IMR-90 (cell line): ENCODE measurements around the gene HTT-AS. TPM values are rescaled to one million over a fixed set of nuclear protein-coding genes. Genes with fewer than 3 reads are reported as not detected.

Source experiments
- ATAC-seq: fragments of 200-7000 bp; cut with Tn5 transposase; 2 replicates; pipeline ENCODE4 v1.9.1; 2020; ENCODE audit warnings: low read depth, mild to moderate bottlenecking, moderate library complexity
- BruUV-seq: library from RNA; stranded (reverse); fragments of 400-500 nt; replicated peaks from 2 replicates; lab custom pipeline; 2021; lab: Mats Ljungman, UMichigan
- CTCF ChIA-PET: fragments of 300-600 bp; formaldehyde crosslinking; extraction: SDS; loops from one replicate; lab custom pipeline; 2021; ENCODE audit warnings: antibody characterized with exemption; lab: Yijun Ruan, JAX
- POLR2A ChIA-PET: fragments of 300-600 bp; sonication (Branson Sonifier 250); formaldehyde crosslinking; loops from one replicate; lab custom pipeline; 2022; ENCODE audit warnings: antibody characterized with exemption; ENCODE audit not compliant: unreplicated experiment; lab: Charles Lee
- DNase-seq: peaks from one replicate; pipeline ENCODE4 v3.0.0; 2013
- H2AFZ ChIP-seq: replicated peaks from 2 replicates; pipeline ENCODE3; 2013; ENCODE audit warnings: low read length, mild to moderate bottlenecking; ENCODE audit not compliant: poor library complexity
- H2AK5ac ChIP-seq: 2 replicates; pipeline ENCODE4 v1.6.1; 2013; ENCODE audit warnings: low read depth, low read length, inconsistent platforms
- H2AK9ac ChIP-seq: replicated peaks from 2 replicates; pipeline ENCODE3; 2013; ENCODE audit warnings: mild to moderate bottlenecking, low read depth, low read length, moderate library complexity; ENCODE audit not compliant: poor library complexity
- H2BK120ac ChIP-seq: 2 replicates; pipeline ENCODE4 v1.6.1; 2013; ENCODE audit warnings: low read depth, low read length, inconsistent platforms
- H2BK15ac ChIP-seq: 3 replicates; pipeline ENCODE4 v1.6.1; 2013; ENCODE audit warnings: low read depth, low read length, inconsistent platforms
- H2BK20ac ChIP-seq: 2 replicates; pipeline ENCODE4 v1.6.1; 2013; ENCODE audit warnings: low read depth, mild to moderate bottlenecking, inconsistent platforms, low read length, moderate library complexity
- H2BK5ac ChIP-seq: 2 replicates; pipeline ENCODE4 v1.6.1; 2013; ENCODE audit warnings: mild to moderate bottlenecking, low read depth, low read length, inconsistent platforms; ENCODE audit not compliant: poor library complexity, severe bottlenecking
- H3K14ac ChIP-seq: replicated peaks from 2 replicates; pipeline ENCODE4 v1.6.1; 2013; ENCODE audit warnings: low read depth, low read length, inconsistent platforms
- H3K18ac ChIP-seq: 2 replicates; pipeline ENCODE4 v1.6.1; 2013; ENCODE audit warnings: low read depth, low read length, control low read depth
- H3K23ac ChIP-seq: 2 replicates; pipeline ENCODE4 v1.6.1; 2013; ENCODE audit warnings: low read depth, low read length, inconsistent platforms
- H3K27ac ChIP-seq: 2 replicates; pipeline ENCODE4 v1.5.1; 2013; ENCODE audit warnings: mild to moderate bottlenecking, control low read depth, low read length; ENCODE audit not compliant: insufficient read depth
- H3K27me3 ChIP-seq: 2 replicates; pipeline ENCODE4 v1.6.1; 2013; ENCODE audit warnings: low read length; ENCODE audit not compliant: control insufficient read depth, insufficient read depth
- H3K36me3 ChIP-seq: 2 replicates; pipeline ENCODE4 v1.6.1; 2013; ENCODE audit warnings: low read length, mixed read lengths; ENCODE audit not compliant: control insufficient read depth, insufficient read depth
- H3K4ac ChIP-seq: 2 replicates; pipeline ENCODE4 v1.6.1; 2013; ENCODE audit warnings: low read depth, low read length, inconsistent platforms
- H3K4me1 ChIP-seq: 2 replicates; pipeline ENCODE4 v1.6.1; 2013; ENCODE audit warnings: low read length, mixed read lengths; ENCODE audit not compliant: control insufficient read depth, insufficient read depth
- H3K4me2 ChIP-seq: 2 replicates; pipeline ENCODE4 v1.6.1; 2013; ENCODE audit warnings: low read depth, mild to moderate bottlenecking, control low read depth, low read length, moderate library complexity
- H3K4me3 ChIP-seq: 2 replicates; pipeline ENCODE4 v1.5.1; 2013; ENCODE audit warnings: low read depth, mild to moderate bottlenecking, control low read depth, low read length, moderate library complexity; ENCODE audit not compliant: insufficient read depth
- H3K56ac ChIP-seq: 2 replicates; pipeline ENCODE4 v1.6.1; 2013; ENCODE audit warnings: low read length, inconsistent platforms; ENCODE audit not compliant: insufficient read depth; ENCODE audit errors: extremely low read depth
- H3K79me1 ChIP-seq, 2 experiments: 2 replicates each; pipeline ENCODE4 v1.6.1; 2013; ENCODE audit warnings: low read length in 2 of 2, inconsistent platforms in 1 of 2, low read depth in 1 of 2
- H3K9ac ChIP-seq: 2 replicates; pipeline ENCODE4 v1.6.1; 2013; ENCODE audit warnings: low read depth, low read length, control low read depth
- H3K9me1 ChIP-seq: 2 replicates; pipeline ENCODE4 v1.6.1; 2013; ENCODE audit warnings: low read length, inconsistent platforms; ENCODE audit not compliant: insufficient read depth
- H3K9me3 ChIP-seq: 2 replicates; pipeline ENCODE4 v1.6.1; 2013; ENCODE audit warnings: low read length; ENCODE audit not compliant: control insufficient read depth, insufficient read depth
- H4K20me1 ChIP-seq: 2 replicates; pipeline ENCODE4 v1.6.1; 2013; ENCODE audit warnings: low read length, inconsistent platforms; ENCODE audit not compliant: insufficient read depth
- H4K5ac ChIP-seq: 2 replicates; pipeline ENCODE4 v1.6.1; 2013; ENCODE audit warnings: mild to moderate bottlenecking, low read depth, low read length, control low read depth
- H4K8ac ChIP-seq, 2 experiments: 2 replicates each; pipeline ENCODE4 v1.6.1; 2013; ENCODE audit warnings: low read depth in 2 of 2, low read length in 2 of 2, control low read depth in 1 of 2, inconsistent platforms in 1 of 2
- H4K91ac ChIP-seq: 2 replicates; pipeline ENCODE4 v1.6.1; 2013; ENCODE audit warnings: low read depth, low read length, inconsistent platforms; ENCODE audit not compliant: insufficient read depth
- BHLHE40 ChIP-seq: fragments of 150-350 bp; IDR thresholded peaks from 2 replicates; pipeline ENCODE4 v1.6.1; 2016; ENCODE audit warnings: mild to moderate bottlenecking, low read depth, low read length
- CEBPB ChIP-seq: IDR thresholded peaks from 2 replicates; pipeline ENCODE4 v1.6.1; 2012; ENCODE audit warnings: low read depth, low read length, improper control_type of control experiment
- CHD1 ChIP-seq: IDR thresholded peaks from 2 replicates; pipeline ENCODE4 v1.6.1; 2012; ENCODE audit warnings: low read depth, low read length, improper control_type of control experiment
- CTCF ChIP-seq: conservative IDR thresholded peaks from 2 replicates; pipeline ENCODE4 v1.5.1; 2012; ENCODE audit warnings: mild to moderate bottlenecking, low read depth, low read length, improper control_type of control experiment
- ELK1 ChIP-seq: fragments of 150-350 bp; IDR thresholded peaks from 2 replicates; pipeline ENCODE4 v1.6.1; 2016; ENCODE audit warnings: low read depth, mild to moderate bottlenecking, low read length, moderate library complexity, borderline replicate concordance
- FOS ChIP-seq: fragments of 150-350 bp; IDR thresholded peaks from 2 replicates; pipeline ENCODE4 v1.6.1; 2016; ENCODE audit warnings: low read depth, low read length
- MAFK ChIP-seq: IDR thresholded peaks from 2 replicates; pipeline ENCODE4 v1.6.1; 2012; ENCODE audit warnings: low read depth, low read length, improper control_type of control experiment
- MAZ ChIP-seq: IDR thresholded peaks from 2 replicates; pipeline ENCODE4 v1.6.1; 2012; ENCODE audit warnings: low read depth, mild to moderate bottlenecking, low read length, improper control_type of control experiment, moderate library complexity, borderline replicate concordance
- MXI1 ChIP-seq: IDR thresholded peaks from 2 replicates; pipeline ENCODE4 v1.6.1; 2012; ENCODE audit warnings: low read depth, mild to moderate bottlenecking, low read length, moderate library complexity, borderline replicate concordance
- NFE2L2 ChIP-seq: fragments of 150-350 bp; IDR thresholded peaks from 2 replicates; pipeline ENCODE4 v1.6.1; 2016; ENCODE audit warnings: low read depth, mild to moderate bottlenecking, low read length
- POLR2A ChIP-seq: IDR thresholded peaks from 2 replicates; pipeline ENCODE4 v1.6.1; 2012; ENCODE audit warnings: mild to moderate bottlenecking, low read depth, low read length
- RAD21 ChIP-seq: IDR thresholded peaks from 2 replicates; pipeline ENCODE4 v1.6.1; 2012; ENCODE audit warnings: low read length, improper control_type of control experiment
- RCOR1 ChIP-seq: IDR thresholded peaks from 2 replicates; pipeline ENCODE4 v1.6.1; 2012; ENCODE audit warnings: mild to moderate bottlenecking, low read length, improper control_type of control experiment; ENCODE audit not compliant: insufficient replicate concordance
- RFX5 ChIP-seq: IDR thresholded peaks from 2 replicates; pipeline ENCODE4 v1.8.0; 2012; ENCODE audit warnings: low read depth, mild to moderate bottlenecking, low read length, moderate library complexity
- SMC3 ChIP-seq: fragments of 150-350 bp; IDR thresholded peaks from 2 replicates; pipeline ENCODE4 v1.6.1; 2016; ENCODE audit warnings: low read depth, mild to moderate bottlenecking, antibody characterized with exemption, low read length, moderate library complexity
- USF2 ChIP-seq: fragments of 150-350 bp; IDR thresholded peaks from 2 replicates; pipeline ENCODE4 v1.6.1; 2017; ENCODE audit warnings: mild to moderate bottlenecking, antibody characterized with exemption, low read length, low read depth
- WGBS, 2 experiments: methylation state at CpG; one replicate each; pipeline versions ENCODE4 v1.1.5 to v1.1.7; 2013; ENCODE audit warnings: missing lambda C conversion rate in 2 of 2; ENCODE audit not compliant: insufficient read length in 1 of 2; ENCODE audit errors: extremely low coverage in 2 of 2; 5-methylcytosine and 5-hydroxymethylcytosine counted together
- dilution Hi-C: fragments of 300-500 bp; cut with HindIII; formaldehyde crosslinking; loops from one replicate; pipeline ENCODE4 v1.14.3; 2018; ENCODE audit warnings: low sequenced_read_pairs; ENCODE audit not compliant: unreplicated experiment
- in situ Hi-C: fragments of 300-500 bp; cut with MboI; formaldehyde crosslinking; loops from 3 replicates; pipeline ENCODE4 v1.14.3; 2019; ENCODE audit warnings: low sequenced_read_pairs, inconsistent platforms, mixed read lengths
- intact Hi-C: fragments of 100-400 bp; cut with micrococcal nuclease; formaldehyde crosslinking; loops from 2 replicates; pipeline ENCODE4 v1.10.0; 2022
- polyA plus RNA-seq, 3 experiments: library from polyadenylated mRNA; depleted of rRNA; stranded (reverse); fragments of >200 nt; gene quantifications; 2 replicates each; pipeline ENCODE4 v1.2.3, GENCODE V29; 2012; ENCODE audit warnings: low replicate concordance in 1 of 3
- total RNA-seq: library from RNA; depleted of rRNA; stranded (reverse); fragments of >200 nt; gene quantifications from 2 replicates; pipeline ENCODE4 v1.2.3, GENCODE V29; 2012

Gene HTT-AS
- total and polyA plus RNA-seq, 2 of the 4 experiments (the other 2 are of a cell fraction): not detected

- Histone ChIP-seq H3K36me3 (peaks cover 2% of the 10 kb centered on the region), H2BK5ac (no peak overlapping the region), H3K4ac (no peak overlapping the region), H4K91ac (no peak overlapping the region), H2AFZ (no peak overlapping the region), H2AK5ac (no peak overlapping the region), H3K14ac (no peak overlapping the region), H3K9me1 (peaks cover 16% of the 10 kb centered on the region), H3K4me2 (no peak overlapping the region), H3K56ac (no peak overlapping the region), H2BK120ac (no peak overlapping the region), H4K20me1 (peaks cover 50% of the 10 kb centered on the region), H3K27me3 (no peaks in the 10 kb centered on the region), H3K9me3 (no peaks in the 10 kb centered on the region), H2BK15ac (no peak overlapping the region), H2AK9ac (no peak overlapping the region), H4K5ac (no peak overlapping the region), H3K9ac (no peak overlapping the region), H2BK20ac (no peak overlapping the region), H3K79me1 (peaks cover 38 to 69% of the 10 kb centered on the region in 2 experiments), H4K8ac (no peak overlapping the region), H3K27ac (no peak overlapping the region), H3K23ac (no peak overlapping the region), H3K4me3 (no peak overlapping the region), H3K4me1 (no peaks in the 10 kb centered on the region), H3K18ac (no peak overlapping the region)
- no TSS peak for BruUV-seq
- ATAC-seq (no peak), DNase-seq (no peak)
- intact Hi-C loops (no loop called here), in situ Hi-C loops (no loop called here), dilution Hi-C loops (no loop called here)
- TF ChIP-seq USF2 (no peak), NFE2L2 (no peak), MAZ (no peak), CHD1 (no peak), FOS (no peak), MXI1 (no peak), RAD21 (no peak), ELK1 (no peak), CEBPB (no peak), MAFK (no peak), CTCF (no peak), POLR2A (no peak), SMC3 (no peak), RFX5 (no peak), BHLHE40 (no peak), RCOR1 (no peak)
- ChIA-PET CTCF (no interaction called here), POLR2A (no interaction called here)
- WGBS, 2 experiments: 89% methylated on average over 4 of the region's 6 CpGs; no CpG with 5 or more reads in 1 of the 2 experiments
Observed at GRCh38 chr4:3082925-3083515, 8.7 kb upstream of the HTT-AS start.
